Keratinocyte (primary cell): ENCODE data around the gene MOG. TPM values are rescaled to one million over a fixed set of nuclear protein-coding genes. Genes with fewer than 3 reads are reported as not detected.
"Not testable (repeated sequence)": the region's sequence is repeated elsewhere in the genome, so short reads cannot be mapped to it uniquely, and the experiment has no call there.

Source experiments
- DNase-seq: peaks from one replicate; pipeline ENCODE4 v3.0.0-alpha.2; 2011; ENCODE audit warnings: low read depth, missing footprints, low spot score
- FAIRE-seq: peaks from 2 replicates; lab custom pipeline; 2011; peaks lifted over from hg19 to GRCh38; lab: Jason Lieb, UNC
- H2AFZ ChIP-seq: 2 replicates; pipeline ENCODE4 v1.6.0; 2012; ENCODE audit warnings: low read length, control low read depth, inconsistent platforms; ENCODE audit not compliant: control insufficient read depth
- H3K27ac ChIP-seq: 2 replicates; pipeline ENCODE4 v1.5.1; 2011; ENCODE audit warnings: low read length; ENCODE audit not compliant: control insufficient read depth, insufficient read depth
- H3K27me3 ChIP-seq: 3 replicates; pipeline ENCODE4 v1.6.0; 2011; ENCODE audit warnings: low read length; ENCODE audit not compliant: control insufficient read depth, insufficient read depth; ENCODE audit errors: extremely low read depth
- H3K36me3 ChIP-seq, 2 experiments: 2 replicates in 1 of 2; 3 replicates in 1 of 2; pipeline ENCODE4 v1.5.1; 2011; ENCODE audit warnings: low read length in 2 of 2, mild to moderate bottlenecking in 1 of 2; ENCODE audit not compliant: control insufficient read depth in 2 of 2, insufficient read depth in 2 of 2; ENCODE audit errors: extremely low read depth in 1 of 2
- H3K4me1 ChIP-seq: 3 replicates; pipeline ENCODE4 v1.5.1; 2011; ENCODE audit warnings: low read length; ENCODE audit not compliant: control insufficient read depth, insufficient read depth; ENCODE audit errors: extremely low read depth
- H3K4me2 ChIP-seq: 3 replicates; pipeline ENCODE4 v1.6.0; 2011; ENCODE audit warnings: low read depth, low read length; ENCODE audit not compliant: control insufficient read depth, insufficient read depth; ENCODE audit errors: extremely low read depth
- H3K4me3 ChIP-seq, 3 experiments: fragments of 200-600 bp in 1 of 3; sonication (generic) in 1 of 3; 2 replicates in 2 of 3; 3 replicates in 1 of 3; pipeline ENCODE4 v1.5.1; 2011 to 2016; ENCODE audit warnings: low read length in 3 of 3, mild to moderate bottlenecking in 3 of 3, control low read depth in 2 of 3, inconsistent platforms in 1 of 3, low read depth in 1 of 3, mixed read lengths in 1 of 3, mixed run types in 1 of 3, moderate library complexity in 1 of 3; ENCODE audit not compliant: control insufficient read depth in 2 of 3, insufficient read depth in 2 of 3; ENCODE audit errors: extremely low read depth in 1 of 3
- H3K79me2 ChIP-seq: 2 replicates; pipeline ENCODE4 v1.6.0; 2012; ENCODE audit warnings: low read length; ENCODE audit not compliant: control insufficient read depth, insufficient read depth
- H3K9ac ChIP-seq: 3 replicates; pipeline ENCODE4 v1.6.0; 2011; ENCODE audit warnings: low read length; ENCODE audit not compliant: control insufficient read depth, insufficient read depth; ENCODE audit errors: extremely low read depth
- H3K9me1 ChIP-seq: 3 replicates; pipeline ENCODE4 v1.6.0; 2011; ENCODE audit warnings: low read length; ENCODE audit not compliant: control insufficient read depth, insufficient read depth; ENCODE audit errors: extremely low read depth
- H3K9me3 ChIP-seq: 2 replicates; pipeline ENCODE4 v1.5.1; 2012; ENCODE audit warnings: low read depth, low read length; ENCODE audit not compliant: control insufficient read depth
- H4K20me1 ChIP-seq: 3 replicates; pipeline ENCODE4 v1.6.0; 2011; ENCODE audit warnings: low read length; ENCODE audit not compliant: control insufficient read depth, insufficient read depth; ENCODE audit errors: extremely low read depth
- CTCF ChIP-seq, 3 experiments: IDR thresholded peaks in 1 of 3; conservative IDR thresholded peaks in 1 of 3; optimal IDR thresholded peaks in 1 of 3; 2 replicates in 2 of 3; 3 replicates in 1 of 3; pipeline versions ENCODE3 to v1.5.1; 2011; ENCODE audit warnings: low read length in 3 of 3, mild to moderate bottlenecking in 3 of 3, moderate library complexity in 2 of 3, control low read depth in 1 of 3, inconsistent platforms in 1 of 3; ENCODE audit not compliant: insufficient read depth in 2 of 3; ENCODE audit errors: extremely low read depth in 1 of 3
- EZH2 ChIP-seq: IDR thresholded peaks from one replicate; pipeline ENCODE4 v1.6.1; 2012; ENCODE audit warnings: inconsistent platforms, mild to moderate bottlenecking, low read length, moderate library complexity
- dilution Hi-C: fragments of 300-500 bp; cut with MboI; formaldehyde crosslinking; loops from one replicate; pipeline ENCODE4 v1.7.0; 2020; ENCODE audit warnings: low sequenced_read_pairs; ENCODE audit not compliant: extremely low pct_ligation_motif_present
- polyA plus RNA-seq, 5 experiments: library from polyadenylated mRNA; depleted of rRNA in 3 of 5; stranded (reverse) in 3 of 5; stranded (forward) in 1 of 5; unstranded in 1 of 5; fragments of >200 nt; gene quantifications; 1 replicate in 1 of 5; 2 replicates in 3 of 5; 3 replicates in 1 of 5; pipeline versions ENCODE4 v1.2.1 to v1.2.3, GENCODE V29; 2011 to 2012; ENCODE audit warnings: missing spikeins in 2 of 5, low read depth in 1 of 5, low replicate concordance in 1 of 5

The MOG gene
- polyA plus RNA-seq, 1 donor (not counting 4 experiments of a cell fraction or from before 2014, with no cell fraction given), result not detected

GRCh38 chr6:29656157-29656556 is 735 bp upstream of the MOG start:
- dilution Hi-C loops, result no loop called here
- Histone ChIP-seq H3K4me2 (no peak overlapping the region), H3K27ac (no peak overlapping the region), H3K36me3 (no peaks in the 10 kb centered on the region), H2AFZ (no peak overlapping the region), H3K4me1 (no peaks in the 10 kb centered on the region), H3K4me3 (no peak overlapping the region), H4K20me1 (no peaks in the 10 kb centered on the region), H3K27me3 (no peaks in the 10 kb centered on the region), H3K9me1 (no peaks in the 10 kb centered on the region), H3K9me3 (no peaks in the 10 kb centered on the region), H3K9ac (no peak overlapping the region), H3K79me2 (no peaks in the 10 kb centered on the region)
- TF ChIP-seq EZH2, result no peak
- FAIRE-seq, result no peak
- no peak for DNase-seq

GRCh38 chr6:29661071-29661470 is 4.2 kb downstream of the MOG start:
- H3K4me3 ChIP-seq, result no peak overlapping the region
- H3K9ac ChIP-seq, result no peak overlapping the region
- no peaks in the 10 kb centered on the region for H3K27me3 ChIP-seq
- H3K9me1 ChIP-seq, result no peaks in the 10 kb centered on the region
- peaks cover 11% of the 10 kb centered on the region for H3K4me1 ChIP-seq
- dilution Hi-C loops, result no loop called here
- DNase-seq, result no peak
- no peak overlapping the region for H3K4me2 ChIP-seq
- no peak overlapping the region for H3K27ac ChIP-seq
- no peaks in the 10 kb centered on the region for H3K9me3 ChIP-seq
- H2AFZ ChIP-seq, result no peak overlapping the region
- H4K20me1 ChIP-seq, result no peaks in the 10 kb centered on the region
- H3K79me2 ChIP-seq, result no peaks in the 10 kb centered on the region
- TF ChIP-seq CTCF (optimal IDR thresholded peaks at IDR 0.05 in 1 of 3, IDR thresholded peaks at IDR 0.05 in 1 of 3, conservative IDR thresholded peaks at IDR 0.05 in 1 of 3; ENCODE audit: extremely low read depth in 1 of 3, insufficient read depth in 2 of 3, low read length in 3 of 3) (no peak), EZH2 (no peak)
- no peaks in the 10 kb centered on the region for H3K36me3 ChIP-seq
- FAIRE-seq, result no peak

- FAIRE-seq, result peak; percentile 59
Observed at GRCh38 chr6:29661502-29662141, 4.7 kb downstream of the MOG start.

More at GRCh38 chr6:29661502-29662141, 4.7 kb downstream of the MOG start:
- Histone ChIP-seq H3K27ac (peak overlapping the region; percentile 53), H3K4me2 (peak overlapping the region; percentile 0), H3K4me1 (peaks cover 11% of the 10 kb centered on the region)
- dilution Hi-C loops, H3K9me1 ChIP-seq, H3K9me3 ChIP-seq, H4K20me1 ChIP-seq, H3K27me3 ChIP-seq, H2AFZ ChIP-seq, H3K4me3 ChIP-seq, H3K9ac ChIP-seq, H3K36me3 ChIP-seq, H3K79me2 ChIP-seq: not testable (repeated sequence)
- DNase-seq, result peak; percentile 76
